ENCODE data around the gene MECR.

- TF ChIP-seq CTCF (IDR thresholded peaks at IDR 0.05) (no peak), EZH2 (IDR thresholded peaks at IDR 0.05) (no peak), EZH2phosphoT487 (IDR thresholded peaks at IDR 0.05) (no peak)
These were observed 51.0 kb downstream of the MECR start for GRCh38 chr1:29179641-29180184.

Data from neural progenitor cell (in vitro differentiated cells).